Measurements from ENCODE around the gene SCAMP1. TPM values are rescaled to one million over a fixed set of nuclear protein-coding genes. Genes with fewer than 3 reads are reported as not detected.
A peak's percentile ranks its signal among the peaks of the same experiment; 100 is the strongest.
"Not testable (repeated sequence)": the region's sequence is repeated elsewhere in the genome, so short reads cannot be mapped to it uniquely, and the experiment has no call there.

The SCAMP1 gene
- total and polyA plus RNA-seq, 2 of the 8 experiments (the other 6 are each of a cell fraction or from before 2014, with no cell fraction given): 18.6 to 55.9 TPM

GRCh38 chr5:78359455-78359830, 974 bp upstream of the SCAMP1 start:
- not testable (repeated sequence) for H2BK5ac ChIP-seq (ENCODE audit: low read depth, low read length); H3K27ac ChIP-seq (ENCODE audit: low read depth, low read length); H2BK20ac ChIP-seq (ENCODE audit: low read length); DNase-seq (ENCODE audit: low read depth in 1 of 2, low spot score in 2 of 2); H3K14ac ChIP-seq (ENCODE audit: insufficient read length); H2AK5ac ChIP-seq (ENCODE audit: low read depth, low read length); H4K8ac ChIP-seq (ENCODE audit: extremely low read depth, insufficient read depth, low read length); H3K9me3 ChIP-seq (ENCODE audit: insufficient read depth in 2 of 2, low read depth in 1 of 2, low read length in 1 of 2); H4K5ac ChIP-seq (ENCODE audit: insufficient read length, low read depth, low read length); H3K23ac ChIP-seq (ENCODE audit: insufficient read length); H2BK120ac ChIP-seq (replicated peaks; ENCODE audit: low read depth, low read length); H4K20me1 ChIP-seq (replicated peaks in 1 of 2; ENCODE audit: control insufficient read depth in 1 of 2, insufficient read depth in 2 of 2, low read length in 2 of 2); FAIRE-seq; H3K18ac ChIP-seq (ENCODE audit: extremely low read depth, low read length); H2AFZ ChIP-seq (ENCODE audit: low read length); H3K79me1 ChIP-seq (ENCODE audit: low read depth, low read length); H2BK12ac ChIP-seq (ENCODE audit: low read depth, low read length); H3K56ac ChIP-seq (replicated peaks; ENCODE audit: insufficient read length, low read depth, low read length); H3K4me1 ChIP-seq (replicated peaks in 1 of 4; ENCODE audit: control insufficient read depth in 3 of 4, insufficient read depth in 4 of 4, low read length in 3 of 4); H3K27me3 ChIP-seq (replicated peaks in 1 of 4; ENCODE audit: control insufficient read depth in 3 of 4, extremely low read depth in 1 of 4, insufficient read depth in 3 of 4, low read length in 3 of 4); H4K91ac ChIP-seq (replicated peaks; ENCODE audit: insufficient read length, low read length); H3K4ac ChIP-seq (replicated peaks; ENCODE audit: insufficient read length, low read depth, low read length); H3K36me3 ChIP-seq (ENCODE audit: control insufficient read depth in 2 of 4, insufficient read depth in 4 of 4, low read length in 3 of 4); H3K23me2 ChIP-seq (ENCODE audit: low read depth, low read length); H2BK15ac ChIP-seq (ENCODE audit: low read length)
- 80% methylated on average over 19 of the region's 19 CpGs; no CpG with 5 or more reads in 1 of the 2 experiments for WGBS, 2 experiments (ENCODE audit: extremely low coverage in 1 of 2, insufficient coverage in 1 of 2, insufficient read length in 1 of 2, insufficient replicate concordance in 2 of 2, low coverage in 1 of 2, low lambda C conversion rate in 2 of 2, missing lambda C conversion rate in 1 of 2)
- Histone ChIP-seq H3K4me2 (ENCODE audit: insufficient read depth in 1 of 2, low read depth in 2 of 2, low read length in 2 of 2) (peak overlapping the region; percentile 70 to 79), H3K79me2 (ENCODE audit: control insufficient read depth in 1 of 2, insufficient read depth in 2 of 2, low read length in 2 of 2) (peaks cover 0 to 31% of the 10 kb centered on the region in 2 experiments; a peak in 2 of 4 replicates), H3K9ac (replicated peaks in 1 of 4; ENCODE audit: extremely low read depth in 1 of 4, low read depth in 3 of 4, low read length in 3 of 4) (peak overlapping the region in 2 of 4 experiments; percentile 80 to 81; a peak in 2 of 7 replicates), H3K4me3 (ENCODE audit: extremely low read depth in 1 of 4, insufficient read depth in 2 of 4, low read depth in 3 of 4, low read length in 4 of 4) (peak overlapping the region; percentile 82 to 97 (median 92))
- ChIA-PET POLR2A (ENCODE audit: partially characterized antibody) (interaction anchor here (0.7 to 3.5 kb wide), 5 partner anchors 9 to 121 kb away, joined by 3 to 21 read pairs (median 5); partner anchors contain the start of gene AP3B1), CTCF (ENCODE audit: partially characterized antibody) (interaction anchor here (0.7 to 1.3 kb wide), 4 partner anchors 9 to 176 kb away, joined by 3 to 4 read pairs (median 3); no protein-coding TSS in a partner anchor)
